Transverse colon (tissue), 4 donors: Measurements from ENCODE around the gene NR2E3. TPM values are rescaled to one million over a fixed set of nuclear protein-coding genes. Genes with fewer than 3 reads are reported as not detected.

Experiments used
- DNase-seq: peaks from one replicate; pipeline ENCODE4 v3.0.0-alpha.2; 2019
- H3K27ac ChIP-seq, 4 donors: fragments of 200-600 bp; sonication (generic); 2 replicates each; pipeline ENCODE4 v1.5.1; 2016 to 2018; ENCODE audit warnings: inconsistent platforms in 4 of 4
- H3K27me3 ChIP-seq: fragments of 200-600 bp; sonication (generic); 2 replicates; pipeline ENCODE4 v1.5.1; 2017; ENCODE audit warnings: inconsistent platforms
- H3K36me3 ChIP-seq, 4 donors: fragments of 200-600 bp; sonication (generic); 2 replicates each; pipeline ENCODE4 v1.5.1; 2017 to 2019; ENCODE audit warnings: inconsistent platforms in 4 of 4
- H3K4me1 ChIP-seq, 4 donors: fragments of 200-600 bp; sonication (generic); 2 replicates each; pipeline ENCODE4 v1.5.1; 2017 to 2020; ENCODE audit warnings: inconsistent platforms in 4 of 4
- H3K4me3 ChIP-seq, 4 donors: fragments of 200-600 bp; sonication (generic); 1 replicate in 1 of 4; 2 replicates in 3 of 4; pipeline versions ENCODE4 v1.5.1 to v1.6.1; 2017 to 2019; ENCODE audit warnings: inconsistent platforms in 4 of 4
- H3K9me3 ChIP-seq, 2 donors: fragments of 200-600 bp; sonication (generic); 2 replicates each; pipeline ENCODE4 v1.5.1; 2017 to 2019; ENCODE audit warnings: inconsistent platforms in 2 of 2
- EP300 ChIP-seq: sonication (generic); formaldehyde crosslinking; IDR thresholded peaks from one replicate; pipeline ENCODE4 v1.6.1; 2017; ENCODE audit warnings: antibody characterized with exemption, low read depth
- POLR2A ChIP-seq: fragments of 450-650 bp; IDR thresholded peaks from one replicate; pipeline ENCODE4 v1.6.1; 2016; ENCODE audit warnings: antibody characterized with exemption, mild to moderate bottlenecking, moderate library complexity
- POLR2AphosphoS5 ChIP-seq, 3 donors: sonication (generic); formaldehyde crosslinking; IDR thresholded peaks; one replicate each; pipeline ENCODE4 v1.6.1; 2016; ENCODE audit warnings: antibody characterized with exemption in 3 of 3
- WGBS, 2 donors: methylation state at CpG; one replicate each; pipeline ENCODE4 v1.1.5; 2018; ENCODE audit warnings: low coverage in 1 of 2; 5-methylcytosine and 5-hydroxymethylcytosine counted together
- in situ Hi-C, 4 donors: fragments of 200-750 bp; cut with MboI; loops; one replicate each; pipeline versions ENCODE4 v1.15.0 to v1.15.1; 2017; ENCODE audit warnings: low sequenced_read_pairs in 3 of 4, low pct_ligation_motif_present in 1 of 4, low pct_unique_long_range_greater_than_20kb in 1 of 4
- intact Hi-C: fragments of 100-400 bp; cut with DNase I; formaldehyde crosslinking; loops from one replicate; pipeline ENCODE4 v1.15.1; 2023; ENCODE audit warnings: low total_unique reads
- total RNA-seq, 4 donors: library from RNA; depleted of rRNA; stranded (reverse); fragments of >200 nt; gene quantifications; one replicate each; pipeline ENCODE4 v1.1.0, GENCODE V29; 2016
- TF ChIP-seq, protein P1 (sequence below), 5 experiments: fragments of 200-600 bp in 3 of 5; fragments of 450-650 bp in 2 of 5; sonication (generic) in 3 of 5; IDR thresholded peaks; 1 replicate in 2 of 5; 2 replicates in 3 of 5; pipeline ENCODE4 v1.5.1; 2016 to 2017; ENCODE audit warnings: antibody characterized with exemption in 5 of 5, inconsistent platforms in 3 of 5, mild to moderate bottlenecking in 2 of 5, moderate library complexity in 1 of 5

NR2E3 gene
- total RNA-seq, 4 donors from 2014 or later: 0.55 to 0.95 TPM; not detected in 2

DNA sequence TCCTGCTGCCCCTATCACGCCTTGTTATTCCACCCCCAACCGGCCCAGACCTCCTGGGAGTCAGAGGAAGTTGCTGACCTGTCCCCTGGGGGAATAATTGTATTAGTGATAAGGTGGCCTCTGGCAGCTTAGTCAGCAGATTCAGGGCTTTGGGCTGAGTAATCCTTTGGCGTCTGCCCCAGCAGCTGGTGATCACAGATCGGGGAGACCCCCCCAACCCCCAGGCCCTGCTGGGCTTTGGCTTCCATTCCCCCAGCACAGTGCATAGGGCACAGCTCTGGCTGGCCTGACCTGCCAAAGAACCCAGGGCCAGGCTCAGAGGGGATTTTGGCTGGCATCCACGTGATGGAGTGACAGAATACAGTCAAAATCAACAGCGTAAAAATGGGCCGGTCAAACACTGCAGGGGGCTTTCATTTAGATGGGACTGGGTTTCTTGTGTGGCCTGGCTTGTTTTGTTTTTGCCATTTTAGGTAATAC lies 3.9 kb upstream of the NR2E3 start:
- WGBS, 2 donors: 65% methylated on average over 7 of the region's 7 CpGs; no CpG with 5 or more reads in 1 of the 2 donors
- TF ChIP-seq POLR2A (no peak), EP300 (no peak)
- TF ChIP-seq, protein P1, sequence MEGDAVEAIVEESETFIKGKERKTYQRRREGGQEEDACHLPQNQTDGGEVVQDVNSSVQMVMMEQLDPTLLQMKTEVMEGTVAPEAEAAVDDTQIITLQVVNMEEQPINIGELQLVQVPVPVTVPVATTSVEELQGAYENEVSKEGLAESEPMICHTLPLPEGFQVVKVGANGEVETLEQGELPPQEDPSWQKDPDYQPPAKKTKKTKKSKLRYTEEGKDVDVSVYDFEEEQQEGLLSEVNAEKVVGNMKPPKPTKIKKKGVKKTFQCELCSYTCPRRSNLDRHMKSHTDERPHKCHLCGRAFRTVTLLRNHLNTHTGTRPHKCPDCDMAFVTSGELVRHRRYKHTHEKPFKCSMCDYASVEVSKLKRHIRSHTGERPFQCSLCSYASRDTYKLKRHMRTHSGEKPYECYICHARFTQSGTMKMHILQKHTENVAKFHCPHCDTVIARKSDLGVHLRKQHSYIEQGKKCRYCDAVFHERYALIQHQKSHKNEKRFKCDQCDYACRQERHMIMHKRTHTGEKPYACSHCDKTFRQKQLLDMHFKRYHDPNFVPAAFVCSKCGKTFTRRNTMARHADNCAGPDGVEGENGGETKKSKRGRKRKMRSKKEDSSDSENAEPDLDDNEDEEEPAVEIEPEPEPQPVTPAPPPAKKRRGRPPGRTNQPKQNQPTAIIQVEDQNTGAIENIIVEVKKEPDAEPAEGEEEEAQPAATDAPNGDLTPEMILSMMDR (IDR thresholded peaks at IDR 0.05): no peak
- H3K9me3 ChIP-seq: no peaks in the 10 kb centered on the region
- no peaks in the 10 kb centered on the region for H3K36me3 ChIP-seq
- H3K27ac ChIP-seq: no peak overlapping the region
- intact Hi-C loops (loop anchor here (10.0 kb wide), 1 partner anchor 62 kb away; no protein-coding TSS in a partner anchor), in situ Hi-C loops (loop anchor here in 2 of 4 donors (10.0 to 25.0 kb wide), 3 partner anchors 352 to 362 kb away; no protein-coding TSS in a partner anchor)
- DNase-seq: no peak
- no peak overlapping the region for H3K4me3 ChIP-seq
- no peaks in the 10 kb centered on the region for H3K27me3 ChIP-seq
- H3K4me1 ChIP-seq: no peaks in the 10 kb centered on the region

DNA sequence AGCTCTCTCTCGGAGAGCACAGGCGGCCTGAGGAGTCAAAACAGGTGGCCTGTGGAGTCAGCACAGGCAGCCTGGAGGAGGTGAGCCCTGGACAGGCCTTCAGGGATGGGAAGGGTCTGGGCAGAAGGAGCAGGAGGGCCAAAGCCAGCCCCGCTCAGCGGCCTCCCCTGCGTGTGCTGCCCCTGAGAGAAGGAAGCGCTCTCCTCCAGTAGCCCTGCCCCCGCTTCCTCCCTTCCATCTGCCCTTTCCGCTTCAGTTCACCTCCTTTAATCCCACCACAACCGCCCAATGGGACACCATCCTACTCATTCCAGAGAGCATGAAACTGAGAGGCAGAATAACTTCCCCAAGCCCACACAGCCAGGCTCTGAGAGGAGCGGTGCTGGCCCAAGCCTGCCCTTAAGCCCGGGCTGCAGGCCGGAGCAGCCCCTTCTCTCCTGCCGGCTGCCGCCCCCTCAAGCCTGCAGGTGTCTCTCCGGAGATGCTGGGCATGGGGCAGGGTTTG lies 3.2 kb upstream of the NR2E3 start:
- no peaks in the 10 kb centered on the region for H3K9me3 ChIP-seq
- H3K27ac ChIP-seq: no peak overlapping the region
- H3K27me3 ChIP-seq: no peaks in the 10 kb centered on the region
- no peak for TF ChIP-seq EP300
- H3K4me3 ChIP-seq: no peak overlapping the region
- no peaks in the 10 kb centered on the region for H3K4me1 ChIP-seq
- in situ Hi-C loops (loop anchor here in 2 of 4 donors (10.0 to 25.0 kb wide), 3 partner anchors 352 to 362 kb away; no protein-coding TSS in a partner anchor), intact Hi-C loops (loop anchor here (10.0 kb wide), 1 partner anchor 62 kb away; no protein-coding TSS in a partner anchor)
- 89 to 100% methylated on average over 4 to 15 of the region's 15 CpGs for WGBS, 2 donors
- no peaks in the 10 kb centered on the region for H3K36me3 ChIP-seq
- DNase-seq: no peak

DNA sequence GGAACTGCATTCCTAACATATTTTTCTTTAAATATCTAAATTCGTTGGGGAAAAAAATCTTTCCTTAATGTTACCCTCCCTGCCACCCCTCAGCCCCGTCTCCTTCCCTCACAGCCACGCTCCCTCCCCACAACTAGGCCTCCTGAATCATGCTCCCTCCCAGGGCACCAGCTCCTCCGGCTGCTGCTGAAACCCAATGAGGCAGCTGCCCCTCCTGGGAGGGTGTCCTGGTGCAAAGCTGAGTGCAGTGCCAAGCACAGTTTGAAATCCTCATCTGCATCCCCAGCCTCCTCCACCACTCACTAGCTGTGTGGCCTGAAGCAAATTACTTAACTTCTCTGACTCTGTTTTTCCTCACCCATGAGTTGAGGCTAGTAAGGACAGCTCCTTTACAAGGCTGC lies 2.7 kb upstream of the NR2E3 start:
- no peaks in the 10 kb centered on the region for H3K4me1 ChIP-seq
- TF ChIP-seq EP300: no peak
- TF ChIP-seq, protein P1 (IDR thresholded peaks at IDR 0.05): no peak
- no peak for TF ChIP-seq POLR2AphosphoS5 (IDR thresholded peaks at IDR 0.05)
- no peak for TF ChIP-seq POLR2A
- no peak overlapping the region for H3K4me3 ChIP-seq
- no peak overlapping the region for H3K27ac ChIP-seq
- H3K36me3 ChIP-seq: no peaks in the 10 kb centered on the region
- H3K9me3 ChIP-seq: no peaks in the 10 kb centered on the region
- H3K27me3 ChIP-seq: no peaks in the 10 kb centered on the region
- in situ Hi-C loops (loop anchor here in 2 of 4 donors (10.0 to 25.0 kb wide), 3 partner anchors 353 to 363 kb away; no protein-coding TSS in a partner anchor), intact Hi-C loops (loop anchor here (10.0 kb wide), 1 partner anchor 63 kb away; no protein-coding TSS in a partner anchor)
- WGBS, 2 donors: 72 to 79% methylated on average over 4 of the region's 4 CpGs
- no peak for DNase-seq

DNA sequence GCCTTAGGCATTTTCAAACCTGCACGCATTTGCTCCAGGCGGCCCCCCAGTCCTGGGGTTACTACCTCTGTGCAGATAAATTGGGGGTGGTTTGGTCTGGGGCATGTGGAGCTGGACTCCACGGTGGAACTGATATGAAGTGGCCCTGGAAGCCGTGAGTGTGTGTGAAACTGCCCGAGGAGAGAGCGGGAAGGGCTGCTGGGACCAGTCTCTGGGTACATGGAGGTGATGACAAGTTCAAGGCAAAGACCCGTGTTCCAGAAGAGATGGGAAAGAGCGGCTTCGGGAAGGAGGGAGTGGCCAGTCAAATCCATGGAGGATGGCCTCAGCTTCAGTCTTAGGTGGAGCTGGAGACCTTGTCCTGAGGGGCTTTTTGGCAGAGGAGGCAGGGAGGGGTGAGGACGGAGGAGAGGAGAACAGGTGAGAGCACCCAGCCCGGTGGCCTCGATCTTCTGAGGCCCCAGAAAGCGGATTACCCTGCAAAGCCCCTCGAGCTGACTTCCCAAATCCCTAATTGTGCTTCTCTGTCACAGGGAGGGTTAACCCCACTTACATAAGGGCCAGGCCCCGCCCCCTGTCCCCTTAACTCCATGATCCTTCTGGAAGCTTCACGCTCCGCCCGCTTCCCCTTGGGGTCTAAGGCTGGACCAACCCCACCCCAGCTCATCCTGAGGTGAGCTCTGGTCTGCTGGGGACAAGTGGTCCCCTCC lies 1.9 kb upstream of the NR2E3 start:
- no peaks in the 10 kb centered on the region for H3K27me3 ChIP-seq
- H3K9me3 ChIP-seq: no peaks in the 10 kb centered on the region
- no peaks in the 10 kb centered on the region for H3K36me3 ChIP-seq
- TF ChIP-seq, protein P1 (IDR thresholded peaks at IDR 0.05): no peak
- TF ChIP-seq EP300 (no peak), POLR2AphosphoS5 (IDR thresholded peaks at IDR 0.05) (no peak), POLR2A (no peak)
- 86 to 94% methylated on average over 3 to 17 of the region's 18 CpGs for WGBS, 2 donors
- no peaks in the 10 kb centered on the region for H3K4me1 ChIP-seq
- intact Hi-C loops (loop anchor here (10.0 kb wide), 1 partner anchor 64 kb away; no protein-coding TSS in a partner anchor), in situ Hi-C loops (loop anchor here in 2 of 4 donors (10.0 to 25.0 kb wide), 3 partner anchors 354 to 364 kb away; no protein-coding TSS in a partner anchor)
- no peak for DNase-seq
- no peak overlapping the region for H3K27ac ChIP-seq
- H3K4me3 ChIP-seq: no peak overlapping the region
